Measurements from ENCODE around the gene KCNIP4.
"Not testable (repeated sequence)": the region's sequence is repeated elsewhere in the genome, so short reads cannot be mapped to it uniquely, and the experiment has no call there.

The KCNIP4 gene

GRCh38 chr4:21367567-21367966 is 581.0 kb downstream of the KCNIP4 start:
- no peak for TF ChIP-seq CTCF (conservative IDR thresholded peaks at IDR 0.05; ENCODE audit: low read depth, low read length)
- H3K4me3 ChIP-seq (ENCODE audit: low read depth, low read length) = no peak overlapping the region
- no peak for DNase-seq (ENCODE audit: low read depth)

GRCh38 chr4:21366840-21367239 is 581.7 kb downstream of the KCNIP4 start:
- no peak for DNase-seq (ENCODE audit: low read depth)
- TF ChIP-seq CTCF (conservative IDR thresholded peaks at IDR 0.05; ENCODE audit: low read depth, low read length) = no peak
- no peak overlapping the region for H3K4me3 ChIP-seq (ENCODE audit: low read depth, low read length)

GRCh38 chr4:21366312-21366711 is 582.3 kb downstream of the KCNIP4 start:
- DNase-seq (ENCODE audit: low read depth) = peak; percentile 1
- no peak overlapping the region for H3K4me3 ChIP-seq (ENCODE audit: low read depth, low read length)
- TF ChIP-seq CTCF (conservative IDR thresholded peaks at IDR 0.05; ENCODE audit: low read depth, low read length) = no peak

GRCh38 chr4:21363701-21364100 is 584.9 kb downstream of the KCNIP4 start:
- DNase-seq (ENCODE audit: low read depth) = no peak
- H3K4me3 ChIP-seq (ENCODE audit: low read depth, low read length) = no peak overlapping the region
- TF ChIP-seq CTCF (conservative IDR thresholded peaks at IDR 0.05; ENCODE audit: low read depth, low read length) = no peak

GRCh38 chr4:21352354-21352753 is 596.2 kb downstream of the KCNIP4 start:
- DNase-seq (ENCODE audit: low read depth); H3K4me3 ChIP-seq (ENCODE audit: low read depth, low read length): not testable (repeated sequence)

- no peak overlapping the region for H3K4me3 ChIP-seq (ENCODE audit: low read depth, low read length)
- DNase-seq (ENCODE audit: low read depth) = no peak
- TF ChIP-seq CTCF (conservative IDR thresholded peaks at IDR 0.05; ENCODE audit: low read depth, low read length) = no peak
These were observed 601.4 kb downstream of the KCNIP4 start for GRCh38 chr4:21347142-21347541.

GRCh38 chr4:21327976-21328700 is 620.4 kb downstream of the KCNIP4 start:
- H3K4me3 ChIP-seq (ENCODE audit: low read depth, low read length) = no peak overlapping the region
- no peak for TF ChIP-seq CTCF (conservative IDR thresholded peaks at IDR 0.05; ENCODE audit: low read depth, low read length)
- no peak for DNase-seq (ENCODE audit: low read depth)

All from choroid plexus epithelial cell (primary cell).